ENCODE results near the gene UBE2D1. TPM values are rescaled to one million over a fixed set of nuclear protein-coding genes. Genes with fewer than 3 reads are reported as not detected.
"Not testable (repeated sequence)": the region's sequence is repeated elsewhere in the genome, so short reads cannot be mapped to it uniquely, and the experiment has no call there.

UBE2D1 gene
- total RNA-seq, 1 donor from 2014 or later: 10.3 TPM

DNA sequence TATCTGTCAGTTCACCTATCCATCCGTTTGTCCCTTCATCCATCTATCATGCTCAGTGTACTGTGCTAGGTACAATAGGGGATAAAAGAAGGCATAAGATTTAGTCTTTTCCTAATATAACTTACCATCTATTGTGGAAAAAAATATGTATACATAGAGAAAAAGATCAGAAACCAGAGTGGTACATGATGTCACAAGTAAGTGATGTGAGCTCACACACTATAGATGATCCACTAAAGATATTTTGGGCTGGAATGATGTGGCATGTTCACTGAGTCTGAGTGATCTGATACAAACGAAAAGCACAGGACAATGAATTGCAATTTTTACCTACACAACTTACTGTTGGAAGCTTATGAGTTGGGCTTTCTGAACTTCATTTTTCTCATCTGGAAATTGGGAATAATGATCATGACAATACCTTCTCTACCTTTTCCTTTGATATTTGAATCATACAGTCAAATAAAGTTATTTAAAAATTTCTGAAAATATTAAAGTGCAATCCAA, 47.7 kb downstream of the UBE2D1 start:
- DNase-seq (ENCODE audit: low read depth, low spot score): no peak

DNA sequence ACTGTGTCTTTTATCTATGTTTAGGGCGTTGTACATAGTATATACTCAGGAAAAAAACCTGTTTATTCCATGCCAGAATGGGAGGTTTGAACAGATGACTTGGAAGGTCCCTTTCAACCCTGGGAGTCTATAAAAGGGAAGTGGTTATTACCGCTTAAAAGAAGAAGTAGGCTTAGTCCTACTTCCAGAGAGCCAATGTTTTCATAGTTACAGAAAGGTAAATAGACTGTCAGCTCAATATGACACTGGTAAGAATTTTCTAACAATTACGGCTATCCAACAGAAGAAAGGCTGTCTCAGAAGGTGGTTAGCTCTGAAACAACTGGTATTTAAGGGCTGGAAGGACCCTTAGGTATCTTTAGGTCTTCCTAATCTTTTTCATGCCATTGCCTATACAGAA, 49.3 kb downstream of the UBE2D1 start:
- DNase-seq (ENCODE audit: low read depth, low spot score): no peak

DNA sequence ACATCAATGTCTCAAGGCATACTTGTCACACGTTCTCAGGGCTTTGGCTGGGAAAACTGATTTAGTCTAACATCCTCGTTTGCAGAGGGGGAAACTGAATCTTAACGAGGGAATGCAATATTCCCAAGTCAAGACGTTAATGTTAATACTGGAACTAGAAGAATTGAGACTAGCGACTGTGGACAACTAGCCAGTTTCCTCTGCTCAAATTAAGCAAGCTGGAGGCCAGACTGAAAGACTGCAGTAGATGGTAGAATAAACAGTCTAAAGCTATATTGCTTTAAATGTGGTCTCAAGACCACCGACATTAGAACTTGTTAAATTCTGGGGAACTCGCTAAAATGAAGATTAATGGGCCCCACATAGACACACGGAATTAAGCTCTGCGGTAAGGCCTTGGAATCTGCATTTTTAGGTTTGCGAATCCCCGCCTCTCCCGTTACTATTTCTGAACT, 49.8 kb downstream of the UBE2D1 start:
- DNase-seq (ENCODE audit: low read depth, low spot score): peak; percentile 5

- DNase-seq (ENCODE audit: low read depth, low spot score): peak; percentile 74
Observed at GRCh38 chr10:58384999-58385783, 50.4 kb downstream of the UBE2D1 start, which contains the start of gene TFAM. Gene TFAM, plus strand, starts transcription at chr10:58385410. Its CDS starts 138 bp downstream, at chr10:58385548.

DNA sequence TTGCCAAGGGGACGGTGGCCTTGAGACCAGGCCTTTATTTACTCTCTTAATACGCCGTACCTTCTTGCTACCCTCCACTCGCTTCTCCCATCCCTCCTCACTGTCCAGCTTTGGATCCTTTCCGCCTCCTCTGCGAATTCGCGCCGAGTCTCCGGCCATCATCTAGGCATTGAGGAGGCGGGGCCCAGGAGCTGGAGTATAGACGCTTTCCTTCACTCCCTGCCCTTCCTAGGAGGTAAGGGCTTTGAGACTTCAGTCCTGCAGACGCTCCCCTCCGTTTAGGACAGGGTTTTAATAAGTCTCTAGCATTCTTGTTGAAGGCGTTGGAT, 50.9 kb downstream of the UBE2D1 start:
- no peak for DNase-seq (ENCODE audit: low read depth, low spot score)

- no peak for DNase-seq (ENCODE audit: low read depth, low spot score)
Observed at GRCh38 chr10:58389024-58389423, 54.2 kb downstream of the UBE2D1 start.

DNA sequence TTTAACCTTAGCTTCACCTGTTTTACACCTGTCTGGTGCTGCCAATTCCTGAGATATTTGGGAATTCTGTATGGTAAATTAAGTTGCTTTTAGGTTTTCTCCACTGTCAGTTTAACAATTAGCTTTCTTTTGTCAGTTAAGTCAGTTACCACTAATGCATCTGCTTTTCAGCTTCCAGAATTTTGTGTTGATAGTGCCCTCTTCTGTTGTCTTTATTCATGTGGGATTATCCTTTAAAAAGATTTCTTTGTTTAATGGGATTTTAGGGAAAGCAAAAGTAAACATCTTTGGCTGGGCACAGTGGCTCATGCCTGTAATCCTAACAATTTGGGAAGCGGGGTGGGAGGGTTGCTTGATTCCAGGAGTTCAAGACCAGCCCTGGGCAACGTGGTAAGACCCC, 58.5 kb downstream of the UBE2D1 start:
- no peak for DNase-seq (ENCODE audit: low read depth, low spot score)

DNA sequence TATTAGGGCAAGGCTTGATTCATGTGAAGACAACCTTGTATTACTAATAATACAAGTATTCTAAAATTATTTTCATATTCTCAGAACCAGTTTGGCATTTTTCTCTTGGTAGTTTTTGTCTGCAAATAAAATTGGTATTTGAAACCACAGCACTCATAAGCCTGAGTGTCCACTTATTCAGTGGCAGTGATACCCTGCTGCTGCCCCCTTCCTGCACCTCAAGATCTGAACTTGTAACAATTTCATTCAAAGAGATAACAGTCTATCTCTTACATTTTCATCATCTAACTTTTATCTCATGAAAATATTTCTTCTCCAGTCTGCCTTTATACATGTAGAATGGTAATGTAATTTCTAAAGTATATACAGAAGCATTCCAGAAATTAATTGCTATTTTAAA, 59.7 kb downstream of the UBE2D1 start:
- no peak for DNase-seq (ENCODE audit: low read depth, low spot score)

DNA sequence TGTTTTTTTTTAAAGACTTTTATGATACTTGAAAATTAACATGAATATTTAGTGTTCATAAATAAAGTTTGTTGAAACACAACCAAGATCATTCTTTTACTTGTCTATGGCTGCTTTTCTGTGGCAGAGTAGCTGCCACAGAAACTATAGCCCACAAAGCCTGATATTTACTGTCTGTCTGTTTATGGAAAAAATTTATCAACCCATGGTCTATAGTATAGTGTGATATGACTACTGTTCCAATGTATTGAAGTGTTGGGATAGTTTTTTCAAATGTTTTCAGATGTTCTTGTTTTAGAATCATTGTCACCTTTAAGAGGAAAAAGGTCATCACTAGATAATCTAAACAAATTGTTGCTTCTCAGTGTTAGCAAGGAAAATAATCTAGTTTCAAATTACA, 61.3 kb downstream of the UBE2D1 start:
- no peak for DNase-seq (ENCODE audit: low read depth, low spot score)

DNA sequence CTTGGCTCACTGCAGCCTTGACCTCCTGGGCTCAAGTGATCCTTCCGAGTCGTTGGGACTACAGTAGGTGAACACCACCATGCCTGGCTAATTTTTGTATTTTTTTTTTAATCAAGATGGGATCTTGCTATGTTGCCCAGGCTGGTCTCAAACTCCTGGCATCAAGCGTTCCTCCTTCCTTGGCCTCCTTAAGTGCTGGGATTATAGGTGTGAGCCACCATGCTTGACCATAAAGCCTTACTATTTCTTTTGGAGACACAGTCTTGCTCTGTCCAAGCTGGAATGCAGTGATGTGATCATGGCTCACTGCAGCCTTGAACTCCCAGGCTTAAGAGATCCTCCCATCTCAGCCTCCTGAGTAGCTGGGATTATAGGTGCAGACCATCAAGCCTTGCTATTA, 63.0 kb downstream of the UBE2D1 start:
- DNase-seq (ENCODE audit: low read depth, low spot score): no peak

DNA sequence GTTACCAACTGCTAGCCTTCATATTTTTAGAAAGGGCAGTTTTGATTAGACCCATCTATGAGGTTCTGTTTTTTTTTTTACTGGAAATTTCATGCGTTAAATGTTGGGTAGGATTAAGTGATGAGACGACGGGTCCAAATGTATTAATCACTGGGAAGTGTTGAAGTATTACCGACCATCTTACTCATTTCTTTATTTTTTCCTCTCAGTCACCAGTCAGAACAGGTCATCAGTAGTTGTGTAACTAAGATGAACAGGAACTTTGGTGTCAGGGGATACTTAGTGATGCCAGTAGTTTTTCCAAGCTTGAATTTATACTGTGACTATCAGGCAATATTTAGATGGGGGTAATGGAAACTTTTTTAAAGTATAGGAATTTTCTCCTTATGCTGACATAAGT, 64.6 kb downstream of the UBE2D1 start:
- DNase-seq (ENCODE audit: low read depth, low spot score): no peak

GRCh38 chr10:58400609-58401008, 65.8 kb downstream of the UBE2D1 start:
- DNase-seq (ENCODE audit: low read depth, low spot score): no peak

GRCh38 chr10:58404001-58404400, 69.2 kb downstream of the UBE2D1 start:
- DNase-seq (ENCODE audit: low read depth, low spot score): no peak

- DNase-seq (ENCODE audit: low read depth, low spot score): no peak
Observed at GRCh38 chr10:58409956-58410610, 75.3 kb downstream of the UBE2D1 start.

DNA sequence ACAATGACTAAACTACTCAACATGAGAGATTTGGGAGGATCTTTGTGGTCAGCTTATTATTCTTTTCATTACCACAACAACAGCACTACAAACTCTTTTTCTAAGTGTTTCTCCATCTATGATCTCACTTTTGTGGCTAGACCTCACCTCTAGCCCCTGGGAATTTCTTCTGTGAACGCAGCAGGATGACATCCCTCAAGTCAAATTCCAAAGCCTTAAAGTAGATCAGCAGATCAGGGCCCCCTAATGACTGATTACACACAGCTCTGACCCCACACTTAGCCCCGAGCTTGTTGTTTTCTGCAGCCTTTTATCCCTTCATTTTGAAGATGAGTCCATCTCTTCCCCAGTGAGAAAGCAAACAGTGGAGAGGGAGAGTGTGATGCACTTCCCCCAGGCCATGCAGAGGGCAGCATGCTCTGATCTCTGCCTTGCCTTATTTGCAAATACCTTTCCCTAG, 77.7 kb downstream of the UBE2D1 start:
- no peak for DNase-seq (ENCODE audit: low read depth, low spot score)

GRCh38 chr10:58414270-58415041, 79.7 kb downstream of the UBE2D1 start:
- no peak for DNase-seq (ENCODE audit: low read depth, low spot score)

DNA sequence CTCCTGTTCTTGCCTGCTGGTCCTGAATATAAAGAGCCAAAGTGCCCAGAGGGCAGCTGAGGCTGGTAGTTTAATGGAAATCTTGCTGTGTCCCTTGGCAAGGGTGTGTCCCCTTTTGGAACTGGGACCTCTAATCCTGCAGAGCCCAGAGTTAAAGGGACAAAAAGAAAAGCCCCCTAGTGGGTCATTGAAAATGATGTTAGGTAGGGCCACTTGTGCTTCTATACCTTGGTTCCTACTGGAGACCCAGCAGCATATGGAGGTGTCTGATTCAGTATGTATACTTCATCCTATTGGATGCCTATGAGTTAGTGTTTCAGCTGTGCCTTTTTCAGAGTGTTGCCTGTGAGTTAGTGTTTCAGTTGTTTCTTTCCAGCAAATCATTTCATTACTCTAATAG, 81.0 kb downstream of the UBE2D1 start:
- no peak for DNase-seq (ENCODE audit: low read depth, low spot score)

DNA sequence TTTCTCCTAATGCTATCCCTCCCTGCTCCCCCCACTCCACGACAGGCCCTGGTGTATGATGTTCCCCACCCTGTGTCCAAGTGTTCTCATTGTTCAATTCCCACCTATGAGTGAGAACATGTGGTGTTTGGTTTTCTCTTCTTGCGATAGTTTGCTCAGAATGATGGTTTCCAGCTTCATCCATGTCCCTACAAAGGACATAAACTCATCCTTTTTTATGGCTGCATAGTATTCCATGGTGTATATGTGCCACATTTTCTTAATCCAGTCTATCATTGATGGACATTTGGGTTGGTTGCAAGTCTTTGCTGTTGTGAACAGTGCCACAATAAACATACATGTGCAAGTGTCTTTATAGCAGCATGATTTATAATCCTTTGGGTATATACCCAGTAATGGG, 83.1 kb downstream of the UBE2D1 start:
- DNase-seq (ENCODE audit: low read depth, low spot score): not testable (repeated sequence)

All from pulmonary artery endothelial cell (primary cell).